ENCODE results near the gene TMED10.

The TMED10 gene
- 186 to 583 (median 367) reads per million in 18 experiments for total RNA-seq

DNA sequence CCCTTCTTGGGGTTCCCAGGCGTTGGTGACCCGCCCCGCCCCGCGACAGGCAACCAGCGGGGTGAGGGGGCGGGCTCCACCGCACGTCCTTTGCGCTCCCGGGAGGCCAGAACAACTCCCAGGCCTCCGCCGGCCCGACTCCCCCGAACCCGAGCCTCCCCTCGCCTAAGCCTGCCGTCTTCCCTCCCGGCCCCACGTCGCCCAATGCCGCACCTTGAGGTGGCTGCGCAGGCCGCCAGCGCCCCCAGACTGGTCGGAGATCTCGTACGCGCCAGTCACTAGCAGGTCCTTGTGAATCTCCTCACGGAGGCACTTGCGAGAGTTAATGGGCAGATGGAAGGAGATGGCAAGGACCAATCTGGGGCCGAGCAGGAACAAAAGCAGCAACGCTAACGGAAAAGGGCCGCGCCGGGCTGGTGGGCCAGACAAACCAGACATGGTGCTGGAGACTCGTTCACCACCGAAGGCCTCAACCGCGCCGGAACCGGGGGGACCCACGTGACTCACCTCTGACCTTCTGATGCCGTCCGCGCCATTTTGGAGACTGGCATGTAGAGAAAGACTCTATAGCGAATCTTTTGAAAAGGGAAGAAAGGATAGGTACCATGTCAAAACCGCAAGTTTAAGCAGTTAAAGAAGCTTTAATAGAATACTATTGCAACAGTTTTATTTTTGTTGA, at the start of gene TMED10:
Gene TMED10, minus strand, starts transcription at position 471 of the 679 bp plus-strand sequence. Its CDS starts 33 bp downstream, at position 438.
- peak; percentile 48 to 92 for DNase-seq

DNA sequence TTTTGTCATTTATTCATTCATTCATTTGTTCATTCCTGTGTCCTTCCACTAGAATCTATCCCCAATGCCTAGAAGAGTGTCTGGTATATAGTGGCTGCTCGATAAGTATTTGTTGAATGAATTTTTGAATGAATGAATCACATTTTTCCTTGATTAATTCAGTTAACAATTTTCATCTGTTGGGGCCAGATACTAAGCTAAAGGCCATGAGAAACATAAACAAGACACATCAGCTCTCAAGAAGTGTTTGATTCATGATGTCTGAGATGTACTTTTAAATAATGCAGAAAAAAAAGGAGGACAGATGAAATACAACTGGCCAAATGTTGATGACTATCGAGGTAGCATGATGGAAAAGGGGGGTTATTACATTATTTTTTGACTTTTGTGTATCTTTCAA, 48.1 kb upstream of the TMED10 start:
- no peak for DNase-seq

DNA sequence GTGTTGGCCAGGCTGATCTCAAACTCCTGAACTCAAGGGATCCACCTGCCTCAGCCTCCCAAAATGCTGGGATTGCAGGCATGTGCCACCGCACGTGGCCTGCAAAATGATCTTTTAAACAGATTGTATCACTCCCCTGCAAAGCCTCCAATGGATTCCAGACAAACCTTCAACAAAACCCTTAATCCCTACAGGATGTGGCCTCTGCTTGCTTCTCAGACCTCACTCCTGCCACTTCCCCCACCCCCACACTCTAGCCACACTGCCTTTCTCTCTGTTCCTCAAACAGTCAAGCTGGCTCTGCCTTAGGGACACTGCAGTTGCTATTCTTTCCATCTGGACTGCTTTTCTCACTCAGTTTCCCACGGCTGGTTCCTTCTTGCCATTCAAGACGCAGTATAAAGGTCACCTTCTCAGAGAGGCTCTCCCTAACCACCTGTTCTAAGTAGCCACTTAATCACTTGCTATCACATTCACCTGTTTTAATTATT, 47.3 kb upstream of the TMED10 start:
- DNase-seq, result peak; percentile 86 to 88

DNA sequence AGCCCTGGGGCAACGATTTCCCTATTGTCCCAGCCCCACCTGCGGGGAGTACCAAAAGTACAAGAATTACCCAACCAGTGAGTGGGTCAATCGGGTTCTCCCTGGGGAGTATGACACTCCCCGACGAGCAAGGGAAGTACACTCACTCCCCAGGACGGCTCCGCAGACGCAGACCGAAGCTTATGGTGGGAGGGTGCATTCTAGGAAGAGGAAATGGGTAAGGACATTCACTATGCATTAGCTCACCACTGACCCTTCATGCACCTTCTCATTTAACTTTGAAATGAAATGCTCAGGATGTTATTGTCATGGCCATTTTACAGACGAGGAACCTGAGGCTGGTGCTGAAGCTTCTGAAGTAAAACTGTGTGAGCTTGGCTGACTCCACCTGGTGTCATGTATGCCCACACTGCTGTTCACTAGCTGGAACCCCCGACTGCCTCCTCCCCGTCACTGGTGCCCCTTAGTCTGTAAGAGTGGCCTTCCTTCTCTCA, 45.8 kb upstream of the TMED10 start:
- peak; percentile 93 to 95 for DNase-seq

DNA sequence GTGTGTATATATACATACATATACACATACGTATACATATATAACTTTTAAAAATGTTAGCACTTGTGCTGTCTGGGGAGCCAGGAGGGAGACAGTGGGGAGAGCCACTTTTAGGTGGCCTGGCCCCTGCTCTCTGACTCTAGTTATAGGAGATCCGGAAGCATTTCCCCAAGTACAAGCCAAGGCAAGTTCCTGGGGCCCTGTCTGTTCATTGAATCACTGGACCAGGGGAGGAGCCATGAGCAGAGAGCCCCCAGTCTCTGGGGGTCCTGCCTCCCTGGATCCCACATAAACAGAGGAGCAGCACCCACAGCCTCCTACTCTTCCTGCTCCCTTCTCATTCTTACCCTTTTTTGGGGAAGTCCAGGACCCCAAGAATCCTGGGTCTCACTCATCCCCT, 45.4 kb upstream of the TMED10 start:
- no peak for DNase-seq

DNA sequence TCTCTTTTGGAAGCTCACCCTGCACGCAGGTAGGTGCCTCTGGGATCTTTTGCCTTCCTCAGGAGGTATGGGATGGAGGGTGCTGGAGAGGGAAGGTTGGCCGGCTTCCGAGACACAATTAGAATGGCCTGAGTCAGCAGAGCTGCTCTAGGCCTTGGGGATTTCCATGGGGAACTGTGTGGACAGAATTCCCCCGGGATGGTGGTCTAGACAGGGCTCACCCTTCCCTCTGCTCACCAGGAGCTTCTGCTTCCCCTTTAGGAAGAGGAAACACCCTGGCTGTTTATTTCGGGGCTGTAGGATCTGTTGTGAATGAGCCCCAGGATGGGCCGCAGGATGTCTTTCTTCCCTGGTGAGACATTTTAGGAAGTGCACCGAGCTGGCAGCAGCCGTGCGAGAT, 43.7 kb upstream of the TMED10 start:
- peak; percentile 28 to 69 for DNase-seq

DNA sequence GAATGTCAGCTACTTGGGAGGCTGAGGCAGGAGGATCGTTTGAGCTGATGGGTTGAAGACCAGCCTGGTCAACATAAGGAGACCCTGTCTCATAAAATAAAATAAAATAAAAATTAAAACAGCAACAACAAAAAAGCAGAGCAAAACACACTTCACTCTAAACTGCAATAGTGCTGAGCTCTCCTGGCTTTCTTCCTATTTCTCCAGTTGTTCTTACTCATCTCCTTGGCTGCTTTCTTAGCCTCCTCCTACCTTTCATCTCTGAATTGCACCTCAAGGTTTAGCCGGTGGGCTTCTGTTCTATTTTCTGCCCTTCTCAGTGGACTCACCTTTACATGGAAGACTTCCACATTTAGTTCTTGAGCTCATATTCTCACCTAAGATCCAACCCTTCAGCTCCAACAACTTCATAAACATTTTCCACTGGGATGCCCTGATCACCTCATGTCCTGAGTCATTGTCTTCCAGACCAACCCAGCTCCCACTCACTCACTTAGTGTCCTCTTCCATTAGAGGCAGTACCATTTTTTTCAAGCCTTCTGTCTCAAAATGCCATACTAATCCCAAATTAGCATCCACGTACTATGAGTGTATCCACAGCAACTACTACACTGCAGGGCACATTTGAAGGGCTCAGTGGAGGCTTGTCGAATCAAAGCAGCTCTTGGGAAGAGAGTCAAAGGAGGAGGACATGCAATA, 41.2 kb upstream of the TMED10 start:
- no peak for DNase-seq

DNA sequence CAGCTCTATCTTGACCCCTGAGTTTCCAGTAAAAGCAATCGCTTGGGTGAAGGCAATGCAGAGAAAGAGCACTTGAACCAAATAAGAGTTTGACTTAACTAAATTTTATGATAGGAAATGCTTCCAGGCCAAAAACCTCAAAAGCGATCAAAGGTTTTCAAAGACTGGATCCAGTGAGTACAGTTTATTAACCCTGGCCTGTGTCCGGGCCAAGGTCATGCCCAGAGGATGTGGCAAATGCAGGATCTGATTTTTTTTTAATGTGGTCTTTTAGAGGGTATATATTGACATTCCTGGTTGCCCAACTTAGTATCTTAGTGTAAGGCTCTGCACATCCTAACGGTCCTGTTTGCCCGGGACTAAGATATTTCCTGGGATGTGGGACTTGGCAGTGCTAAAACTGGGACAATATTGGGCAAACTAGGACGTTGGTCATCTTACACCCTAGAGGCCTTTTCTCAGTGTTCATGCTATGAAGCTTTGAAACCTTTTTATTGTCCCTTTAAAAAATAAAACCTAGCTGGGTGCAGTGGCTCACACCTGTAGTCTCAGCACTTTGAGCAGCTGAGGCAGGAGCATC, 40.1 kb upstream of the TMED10 start:
- no peak for DNase-seq

DNA sequence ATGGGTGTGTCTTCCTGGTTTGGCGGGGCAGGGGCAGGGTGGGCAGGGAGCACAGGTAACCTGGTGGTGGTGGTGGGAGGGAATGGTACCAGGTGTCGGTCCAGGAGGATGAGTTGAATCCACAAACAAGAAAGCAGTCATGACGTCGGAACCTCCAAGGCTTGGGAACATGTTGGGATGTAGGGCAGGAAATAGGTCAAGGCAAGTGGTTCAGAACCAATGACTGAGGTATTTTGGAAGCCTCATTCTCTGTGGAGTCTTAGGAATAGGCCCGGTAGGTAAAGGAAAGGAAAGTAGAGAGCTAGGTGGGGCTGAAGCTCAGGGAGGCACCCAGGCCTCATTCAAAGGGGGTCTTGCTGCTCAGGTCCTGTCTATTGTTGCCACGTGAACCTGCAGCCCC, 39.1 kb upstream of the TMED10 start:
- DNase-seq, result no peak

DNA sequence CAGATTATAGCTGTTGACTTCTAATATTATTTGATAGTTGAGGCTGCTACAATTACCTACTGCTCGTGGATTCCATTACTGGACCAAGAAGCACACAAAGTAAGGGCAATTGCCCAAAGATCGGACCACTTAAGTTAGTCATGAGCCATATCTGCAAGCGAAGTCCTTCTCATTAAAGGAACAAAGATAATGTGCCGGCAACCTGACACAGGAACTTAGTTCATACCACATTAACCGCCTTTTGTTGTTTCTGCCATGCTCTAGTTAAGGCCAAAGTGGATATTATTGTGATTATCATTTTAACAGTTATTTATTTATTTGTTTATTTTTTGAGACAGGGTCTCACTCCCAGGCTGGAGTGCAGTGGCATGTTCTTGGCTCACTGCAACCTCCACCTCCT, 38.1 kb upstream of the TMED10 start:
- DNase-seq, result no peak

DNA sequence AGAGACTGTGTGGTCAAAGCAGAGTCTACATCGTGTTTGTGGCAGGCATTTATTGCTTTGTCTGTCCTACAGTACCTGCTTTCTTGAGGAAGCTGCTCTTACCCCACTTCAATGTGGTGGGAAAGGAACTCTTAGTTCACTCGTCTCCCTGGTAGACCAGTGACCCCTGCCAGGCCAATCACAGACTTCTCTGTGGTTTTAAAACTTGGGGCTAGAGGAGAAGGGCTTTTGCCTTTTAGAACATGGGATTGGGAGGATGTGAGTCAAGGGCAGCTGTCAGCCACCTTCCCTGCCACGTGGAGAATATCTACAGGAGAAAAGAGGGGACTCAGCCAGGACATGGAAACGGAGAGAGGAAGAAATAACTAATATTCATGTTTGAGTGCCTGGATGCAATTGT, 36.8 kb upstream of the TMED10 start:
- DNase-seq, result peak; percentile 24 to 52

DNA sequence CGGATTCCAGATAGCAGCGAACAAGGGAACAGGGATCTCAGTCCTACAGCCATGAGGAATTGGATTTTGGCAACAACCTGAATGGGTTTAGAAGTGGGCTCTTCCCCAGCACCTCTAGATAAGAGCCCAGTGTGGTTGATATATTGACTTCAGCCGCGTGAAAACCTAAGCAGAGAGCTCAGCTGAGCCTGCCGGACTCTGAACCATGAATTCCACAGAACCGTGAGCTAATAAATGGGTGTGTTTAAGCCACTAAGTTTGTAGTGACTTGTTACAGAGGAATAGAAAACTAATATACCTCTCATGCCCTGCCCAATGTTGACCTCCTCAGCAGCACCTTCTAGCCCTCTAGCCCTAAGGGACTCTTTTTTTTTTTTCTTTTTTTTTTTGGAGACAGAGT, 32.4 kb upstream of the TMED10 start:
- no peak for DNase-seq

DNA sequence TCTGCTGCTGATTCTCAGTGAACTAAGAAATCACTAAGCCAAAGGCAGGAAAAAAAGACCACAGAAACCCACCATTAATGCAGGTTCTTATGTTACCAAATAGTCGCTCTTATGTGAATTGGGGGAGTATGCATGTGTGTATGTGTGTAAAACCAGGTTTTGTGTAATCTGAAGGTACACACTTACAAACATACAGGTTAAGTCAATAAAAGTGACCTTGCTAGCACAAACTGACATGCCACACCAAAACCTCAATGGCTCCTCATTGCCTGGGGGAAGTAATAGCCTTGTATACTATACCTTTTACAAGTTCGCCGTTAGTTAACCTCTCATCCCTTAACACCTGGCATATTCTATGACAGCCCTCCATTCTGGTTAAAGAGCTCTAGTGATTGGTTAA, 29.8 kb upstream of the TMED10 start:
- DNase-seq, result no peak

DNA sequence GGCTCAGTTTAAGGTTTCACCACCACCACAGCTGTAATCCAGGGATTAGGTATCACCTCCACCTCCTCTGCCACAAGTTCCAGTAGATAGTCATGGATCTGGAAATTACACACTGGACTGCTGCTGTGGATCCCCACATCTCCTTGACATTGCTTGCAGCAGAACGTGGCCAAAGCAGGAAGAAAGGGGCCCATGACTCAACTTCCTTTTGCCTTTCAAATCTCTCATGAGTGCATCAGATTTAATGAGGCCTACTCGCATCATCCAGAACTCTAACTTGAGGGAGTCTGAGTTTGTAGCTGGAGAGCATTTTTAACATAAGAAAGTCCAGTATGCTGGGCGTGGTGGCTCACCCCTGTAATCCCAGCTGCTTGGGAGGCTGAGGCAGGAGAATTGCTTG, 29.2 kb upstream of the TMED10 start:
- DNase-seq, result peak; percentile 75 to 79

DNA sequence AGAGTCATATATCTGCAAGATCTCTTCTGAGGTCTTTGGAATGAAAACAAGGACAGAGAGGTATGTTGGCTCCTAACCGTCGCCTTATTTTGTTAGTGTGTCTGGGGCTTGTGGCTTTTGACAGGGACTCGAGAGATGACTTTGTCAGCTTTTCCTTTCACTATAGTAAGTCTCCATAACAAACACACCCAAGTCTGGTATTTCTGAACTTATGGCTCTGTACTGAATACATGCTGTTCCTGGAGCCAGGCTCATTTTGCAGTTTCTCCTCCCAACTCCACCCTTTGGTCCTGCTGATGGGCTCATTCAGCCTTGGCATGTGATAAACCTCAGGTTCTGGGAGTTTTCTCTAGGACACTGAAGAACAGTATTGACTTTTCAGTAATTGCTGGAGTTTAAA, 27.7 kb upstream of the TMED10 start:
- DNase-seq, result no peak

DNA sequence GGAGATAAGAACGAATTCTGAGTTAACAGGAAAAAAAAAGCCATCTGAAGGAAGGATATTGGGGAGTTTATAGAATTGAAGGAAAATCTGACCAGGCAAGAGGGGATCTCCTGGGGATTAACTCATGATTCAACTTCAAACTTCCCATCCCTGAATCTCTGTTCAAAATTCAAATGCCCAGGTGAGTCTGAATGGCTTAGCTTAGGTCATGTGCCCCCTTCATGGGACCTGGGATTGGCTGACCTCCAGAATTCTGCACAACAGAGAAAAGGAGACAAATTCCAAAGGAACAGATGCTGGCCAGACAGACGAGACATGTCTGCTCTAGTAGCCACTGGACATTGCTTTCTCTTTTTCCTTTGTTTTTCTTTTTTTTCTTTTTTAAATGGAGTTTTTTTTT, 26.2 kb upstream of the TMED10 start:
- DNase-seq, result no peak

DNA sequence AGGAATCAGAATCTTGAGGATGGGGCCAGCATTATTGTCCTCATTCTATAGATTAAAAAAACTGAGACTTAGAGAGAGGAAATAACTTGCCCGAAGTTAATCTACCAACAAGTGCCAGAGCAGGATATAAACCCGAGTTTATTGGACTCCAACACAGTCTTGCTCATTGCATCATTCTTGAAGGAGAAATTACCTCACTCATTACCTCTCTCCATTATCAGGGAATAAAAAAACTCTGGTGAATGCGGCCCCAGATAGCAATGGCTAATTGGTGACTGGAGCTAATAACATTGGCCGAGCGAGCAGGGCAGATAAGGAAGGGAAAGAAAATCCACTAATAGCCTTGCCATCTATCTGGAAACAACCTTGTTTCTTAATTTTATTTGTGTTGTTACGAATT, 24.7 kb upstream of the TMED10 start:
- no peak for DNase-seq

DNA sequence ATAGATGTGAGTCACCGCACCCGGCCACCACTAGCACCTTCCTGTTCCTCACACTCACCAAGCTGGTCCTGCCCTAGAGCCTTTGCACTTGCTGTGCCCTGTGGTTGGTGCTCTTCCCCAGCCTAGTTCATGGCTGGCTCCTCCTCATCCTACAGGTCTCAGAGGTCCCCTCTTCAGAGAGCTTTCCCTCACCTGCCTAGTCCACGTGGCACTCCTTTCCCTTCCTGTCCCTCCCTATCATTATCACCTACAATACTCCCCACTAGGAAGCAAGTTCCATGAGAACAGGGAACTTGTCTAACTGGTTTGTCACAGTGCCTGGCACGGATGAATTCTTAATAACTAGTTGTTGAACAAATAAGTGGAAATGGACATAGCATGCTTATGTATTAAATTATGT, 24.0 kb upstream of the TMED10 start:
- DNase-seq, result no peak

DNA sequence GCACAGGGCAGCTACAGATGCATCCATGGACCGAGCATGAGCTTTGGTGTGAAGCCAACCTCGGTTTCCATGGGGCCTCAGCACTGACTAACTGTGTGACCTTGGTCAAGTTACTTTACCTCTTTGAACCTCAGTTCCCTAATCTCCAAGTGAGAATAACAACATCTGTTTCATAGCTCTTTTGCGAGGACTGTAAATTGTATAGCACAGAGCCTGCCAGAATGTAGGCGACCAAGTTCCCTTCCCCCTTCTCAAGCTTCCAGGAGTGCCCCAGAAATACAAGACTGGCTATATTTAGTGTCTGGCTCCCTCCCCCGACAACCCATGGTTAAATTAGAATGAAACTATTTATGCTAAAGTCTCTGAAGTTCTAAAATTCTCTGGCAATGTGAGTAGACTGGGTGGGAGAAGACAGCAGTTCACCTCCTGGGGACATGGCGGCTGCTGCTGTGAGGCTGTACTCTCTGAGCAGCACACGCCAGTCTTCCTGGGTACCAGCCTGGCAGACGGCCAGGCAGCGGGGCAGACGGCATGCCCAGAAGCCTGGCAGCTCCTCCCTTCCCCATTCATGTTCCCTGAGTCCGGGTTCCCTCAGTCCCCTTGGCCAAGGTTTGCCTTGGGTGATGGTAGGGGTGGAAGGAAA, 22.0 kb upstream of the TMED10 start:
- no peak for DNase-seq

DNA sequence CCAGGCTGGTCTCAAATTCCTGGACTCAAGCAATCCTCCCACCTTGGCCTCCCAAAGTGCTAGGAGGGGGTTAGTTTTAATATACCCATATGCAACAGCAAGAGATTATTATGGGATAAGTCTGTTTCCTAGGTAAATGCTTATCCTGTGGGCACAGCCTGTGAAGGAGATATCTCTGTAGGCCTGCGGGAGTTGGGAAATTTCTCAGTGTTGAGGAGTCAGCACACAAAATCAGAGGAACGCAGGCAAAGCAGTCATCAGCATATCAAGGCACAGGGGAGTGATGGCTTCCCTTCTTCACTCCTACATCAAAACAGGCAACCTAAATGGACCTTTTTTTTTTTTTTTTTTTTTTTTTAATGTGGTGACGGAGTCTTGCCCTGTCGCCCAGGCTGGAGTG, 20.9 kb upstream of the TMED10 start:
- DNase-seq, result no peak

DNA sequence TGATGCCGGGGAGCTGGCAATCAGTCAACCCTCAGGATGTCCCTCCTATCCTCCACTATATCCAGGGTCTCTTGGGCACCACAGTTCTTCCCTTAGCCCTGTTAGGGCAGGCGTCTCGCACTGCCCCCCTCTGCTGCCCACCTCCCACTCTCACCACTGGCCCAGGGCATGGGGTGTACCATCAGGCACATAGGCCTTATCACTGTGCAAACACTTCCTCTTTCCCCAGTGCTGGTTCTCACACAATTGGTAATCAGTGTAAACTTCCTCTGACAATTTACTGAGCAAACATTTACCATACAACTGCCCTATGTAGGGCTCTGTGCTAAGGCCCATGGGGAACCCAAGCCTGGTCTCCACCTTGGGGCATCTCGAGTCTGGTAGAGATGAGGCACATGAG, 20.1 kb upstream of the TMED10 start:
- peak; percentile 76 for DNase-seq

DNA sequence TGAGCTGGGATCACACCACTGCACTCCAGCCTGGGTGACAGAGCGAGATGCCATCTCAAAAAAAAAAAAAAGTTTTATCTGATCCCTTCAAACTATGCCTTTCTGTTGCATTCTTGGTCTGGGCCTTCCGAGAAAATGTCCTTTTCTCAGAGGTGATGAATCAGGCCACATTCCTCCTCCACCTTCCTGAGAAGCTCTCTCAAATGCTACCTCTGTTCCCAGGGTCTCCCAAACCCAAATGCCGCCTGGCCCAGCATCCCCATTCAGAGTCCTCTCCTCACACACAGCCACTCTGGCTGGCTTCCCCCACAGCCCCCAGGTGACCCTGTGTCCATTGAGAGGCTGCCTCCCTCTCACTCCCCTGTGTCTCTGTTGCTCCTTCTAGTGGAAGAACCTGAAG, 19.7 kb upstream of the TMED10 start:
- no peak for DNase-seq

DNA sequence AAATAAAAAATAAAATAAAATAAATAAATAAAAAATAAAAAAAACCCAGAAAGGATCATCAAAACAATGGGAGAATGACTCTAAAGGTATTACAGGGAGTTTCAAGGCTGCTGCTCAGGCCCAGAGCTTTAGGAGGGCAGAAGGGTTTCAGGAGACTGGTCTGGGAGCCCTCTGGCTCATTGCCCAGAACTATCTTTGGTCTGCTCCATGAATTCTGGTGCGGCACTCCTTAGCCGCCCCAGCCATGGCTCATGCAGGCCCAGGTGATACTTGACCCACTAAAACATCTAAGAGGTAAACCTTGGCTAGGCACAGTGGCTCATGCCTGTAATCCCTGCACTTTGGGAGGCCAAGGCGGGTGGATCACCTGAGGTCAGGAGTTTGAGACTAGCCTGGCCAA, 14.7 kb upstream of the TMED10 start:
- no peak for DNase-seq
